Activated T-cell treated with anti-CD3 and anti-CD28 coated beads for 48 hours (primary cell): ENCODE results near the gene RAVER1.

Source experiments
- DNase-seq: peaks from one replicate; pipeline ENCODE4 v3.0.0-alpha.2; 2020; ENCODE audit warnings: low read depth

RAVER1 gene

GRCh38 chr19:10270616-10271394 is 62.5 kb downstream of the RAVER1 start, which contains the start of gene ICAM1:
TSS of gene ICAM1 (plus strand) at chr19:10271120. CDS start at chr19:10271160, 40 bp downstream.
- DNase-seq: peak; percentile 76

GRCh38 chr19:10270180-10270615 is 63.1 kb downstream of the RAVER1 start:
- peak; percentile 80 for DNase-seq

GRCh38 chr19:10269333-10270179 is 63.8 kb downstream of the RAVER1 start:
- peak; percentile 86 for DNase-seq

- no peak for DNase-seq
Measured at GRCh38 chr19:10268071-10268470, 65.3 kb downstream of the RAVER1 start.

- DNase-seq: no peak
Measured at GRCh38 chr19:10266706-10267105, 66.6 kb downstream of the RAVER1 start.
